Measurements from ENCODE around the gene DIP2C. TPM values are rescaled to one million over a fixed set of nuclear protein-coding genes. Genes with fewer than 3 reads are reported as not detected.

The DIP2C gene
- total RNA-seq, 1 donor from 2014 or later = 11.4 TPM

DNA sequence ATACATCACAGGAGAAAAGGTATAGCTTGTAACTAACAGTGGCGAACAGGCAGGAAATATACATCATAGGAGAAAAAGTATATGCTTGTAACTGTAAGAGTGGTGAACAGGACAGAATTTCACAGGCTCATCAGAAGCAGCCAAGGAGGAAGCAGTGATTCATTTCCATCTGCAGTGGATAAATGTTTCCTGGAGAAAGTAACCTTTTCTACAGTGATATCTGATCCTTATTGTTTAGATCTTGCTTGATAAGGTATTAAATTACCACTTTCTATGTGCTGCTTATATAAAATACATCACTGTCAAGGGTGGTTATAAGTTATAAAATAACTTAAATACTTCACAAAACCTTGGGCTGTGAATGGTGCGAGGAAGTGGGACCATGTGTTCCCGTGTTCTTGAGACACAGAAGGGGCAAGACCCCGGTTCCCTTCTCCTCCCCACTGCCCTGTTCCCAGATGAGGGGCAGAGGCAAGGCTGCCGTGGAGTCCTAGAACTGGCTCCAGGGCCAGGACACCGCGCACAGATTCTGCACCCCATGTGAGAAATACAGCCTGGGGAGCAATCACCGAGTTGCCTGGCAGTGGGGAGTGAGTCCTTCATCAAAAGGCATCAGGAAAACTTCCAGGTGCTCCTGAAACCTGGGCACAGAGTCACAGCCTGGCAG, 135.2 kb downstream of the DIP2C start:
- no peak overlapping the region for H3K4me3 ChIP-seq (ENCODE audit: low read depth, low read length)
- DNase-seq (ENCODE audit: low read depth) = no peak
- no peak for TF ChIP-seq CTCF (conservative IDR thresholded peaks at IDR 0.05; ENCODE audit: low read depth, low read length)

DNA sequence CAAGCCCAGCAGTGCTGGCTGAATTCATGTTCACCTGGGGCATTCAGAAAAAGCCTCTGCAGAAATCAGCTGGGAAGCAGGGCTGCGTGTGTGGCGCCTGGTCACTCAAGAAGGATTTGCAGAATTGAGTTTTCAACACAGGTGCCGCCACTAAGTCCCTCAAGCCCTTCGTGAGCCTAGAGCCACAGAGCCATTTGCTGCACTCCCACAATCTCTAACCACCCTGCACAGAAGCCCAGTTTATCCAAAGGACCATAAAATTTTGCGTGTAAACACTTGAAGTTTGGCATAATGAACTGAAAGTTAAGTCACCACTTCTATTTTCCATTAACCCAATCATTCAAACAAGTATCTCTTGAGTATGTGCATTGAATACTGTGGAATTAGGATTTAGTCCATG, 136.2 kb downstream of the DIP2C start:
- DNase-seq (ENCODE audit: low read depth) = no peak
- H3K4me3 ChIP-seq (ENCODE audit: low read depth, low read length) = no peak overlapping the region
- TF ChIP-seq CTCF (conservative IDR thresholded peaks at IDR 0.05; ENCODE audit: low read depth, low read length) = no peak

- H3K4me3 ChIP-seq (ENCODE audit: low read depth, low read length) = no peak overlapping the region
- no peak for TF ChIP-seq CTCF (conservative IDR thresholded peaks at IDR 0.05; ENCODE audit: low read depth, low read length)
Observed at GRCh38 chr10:552679-553078, 136.8 kb downstream of the DIP2C start.

DNA sequence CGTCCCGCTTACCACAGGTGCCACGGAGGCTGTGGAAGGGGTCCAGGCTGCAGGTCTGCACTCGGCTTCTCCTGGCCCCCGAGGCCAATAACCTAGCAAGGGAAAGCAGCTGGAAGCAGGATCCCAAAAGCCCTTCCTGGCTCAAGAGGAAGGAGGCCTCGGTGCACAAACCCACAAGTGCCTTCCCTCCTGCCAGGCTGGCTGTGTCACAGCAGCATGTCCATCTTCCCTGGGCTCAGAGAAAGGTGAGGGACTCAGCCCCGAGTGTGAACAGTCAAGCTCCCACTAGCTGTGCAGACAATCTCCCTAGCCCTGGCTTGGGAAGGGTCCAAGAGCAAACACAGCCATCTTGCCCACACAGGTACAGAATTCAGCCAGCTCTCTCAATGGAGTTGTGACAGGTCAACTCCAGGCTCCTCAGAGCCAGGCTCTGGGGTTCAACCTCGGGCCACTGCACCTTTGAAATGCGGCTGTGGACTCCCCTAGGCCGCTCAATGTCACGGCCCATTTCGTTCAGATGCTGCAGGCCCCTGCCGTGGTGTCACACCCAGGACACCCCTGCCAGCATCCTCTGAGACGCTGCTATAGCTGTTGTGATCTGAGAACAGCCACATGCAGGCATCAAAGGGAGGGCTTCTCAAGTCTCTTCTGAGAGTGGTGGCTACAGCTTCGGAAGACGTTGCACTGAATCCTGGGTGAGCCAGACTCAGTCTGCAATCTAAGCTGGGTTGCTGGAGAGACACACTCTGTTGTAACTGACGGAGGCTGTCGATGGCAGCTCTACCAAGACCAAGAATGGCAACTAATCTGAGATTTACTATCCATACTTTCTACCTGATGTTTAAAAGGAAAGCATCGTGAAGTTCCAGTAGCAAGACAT, 137.9 kb downstream of the DIP2C start:
- no peak for DNase-seq (ENCODE audit: low read depth)
- no peak for TF ChIP-seq CTCF (conservative IDR thresholded peaks at IDR 0.05; ENCODE audit: low read depth, low read length)
- no peak overlapping the region for H3K4me3 ChIP-seq (ENCODE audit: low read depth, low read length)

More at GRCh38 chr10:552679-553078, 136.8 kb downstream of the DIP2C start:
- no peak for DNase-seq (ENCODE audit: low read depth)

DNA sequence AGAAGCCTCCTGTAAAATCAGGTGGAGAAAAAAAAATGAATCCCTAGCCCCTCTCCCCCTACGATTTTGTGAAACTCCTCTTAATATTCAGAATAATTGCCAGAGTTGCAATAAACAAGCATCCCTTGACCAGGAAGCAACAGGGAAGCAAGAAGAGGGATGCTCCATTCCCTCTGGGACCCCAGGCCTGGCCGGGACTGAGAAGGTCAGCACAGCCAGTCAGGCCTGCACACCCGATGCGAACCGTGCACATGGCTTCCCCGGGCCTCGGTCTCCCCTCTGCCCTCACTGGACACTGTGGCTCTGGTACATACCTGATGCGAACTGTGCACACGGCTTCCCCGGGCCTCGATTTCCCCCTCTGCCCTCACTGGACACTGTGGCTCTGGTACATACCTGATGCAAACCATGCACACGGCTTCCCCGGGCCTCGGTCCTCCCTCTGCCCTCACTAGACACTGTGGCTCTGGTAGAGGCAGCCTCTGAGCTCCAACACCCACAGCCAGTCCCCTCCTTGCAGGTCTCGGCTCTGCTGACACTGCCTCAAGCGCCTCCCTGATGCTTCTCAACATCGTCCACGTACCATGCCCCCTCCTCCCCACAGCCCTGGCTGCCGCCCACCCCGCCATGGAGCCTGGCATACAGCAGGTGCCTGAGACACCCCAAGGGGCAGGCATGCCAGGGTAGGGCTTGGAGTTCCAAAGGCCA, 138.6 kb downstream of the DIP2C start:
- no peak for TF ChIP-seq CTCF (conservative IDR thresholded peaks at IDR 0.05; ENCODE audit: low read depth, low read length)
- H3K4me3 ChIP-seq (ENCODE audit: low read depth, low read length) = no peak overlapping the region
- DNase-seq (ENCODE audit: low read depth) = no peak

DNA sequence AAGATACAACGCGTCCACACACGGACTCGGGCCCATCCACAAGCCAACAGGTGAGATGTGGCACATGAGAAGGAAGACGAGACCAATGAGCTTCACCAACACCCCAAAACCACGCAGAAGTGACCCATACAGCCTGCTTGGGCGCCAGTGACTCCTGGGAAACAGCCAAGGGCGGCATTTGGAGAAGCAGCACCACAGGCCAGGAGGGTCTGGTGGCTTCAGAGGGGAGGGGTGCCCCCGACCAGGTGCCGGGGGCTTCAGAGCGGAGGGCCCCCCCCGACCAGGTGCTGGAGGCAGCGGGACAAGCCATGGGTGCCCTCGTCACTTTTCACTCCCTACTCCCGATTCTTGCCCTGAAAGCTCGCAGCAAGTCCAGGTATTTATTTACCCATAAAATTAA, 140.1 kb downstream of the DIP2C start:
- H3K4me3 ChIP-seq (ENCODE audit: low read depth, low read length) = no peak overlapping the region
- DNase-seq (ENCODE audit: low read depth) = no peak
- TF ChIP-seq CTCF (conservative IDR thresholded peaks at IDR 0.05; ENCODE audit: low read depth, low read length) = no peak
